NCI-H526 treated with DMSO at 0.1 percent for 48 hours (cell line): ENCODE measurements around the gene TBC1D2B.
A peak's percentile ranks its signal among the peaks of the same experiment; 100 is the strongest.

Source experiments
- DNase-seq: peaks from one replicate; lab custom pipeline; 2025; lab: John Stamatoyannopoulos, UW

TBC1D2B gene

GRCh38 chr15:78072080-78072892 is 5.2 kb downstream of the TBC1D2B start:
- DNase-seq: no peak

GRCh38 chr15:78071383-78071782 is 6.1 kb downstream of the TBC1D2B start:
- DNase-seq: no peak

GRCh38 chr15:78070049-78070700 is 7.3 kb downstream of the TBC1D2B start:
- DNase-seq: no peak

GRCh38 chr15:78069462-78070029 is 8.0 kb downstream of the TBC1D2B start:
- DNase-seq: no peak

- DNase-seq: no peak
Observed at GRCh38 chr15:78069052-78069414, 8.5 kb downstream of the TBC1D2B start.

- DNase-seq: no peak
Observed at GRCh38 chr15:78067328-78068228, 9.9 kb downstream of the TBC1D2B start.

- DNase-seq: no peak
Observed at GRCh38 chr15:78065973-78066946, 11.3 kb downstream of the TBC1D2B start.

GRCh38 chr15:78065284-78065872 is 12.1 kb downstream of the TBC1D2B start:
- DNase-seq: no peak

GRCh38 chr15:78064544-78064943 is 13.0 kb downstream of the TBC1D2B start:
- DNase-seq: no peak

GRCh38 chr15:78063970-78064385 is 13.5 kb downstream of the TBC1D2B start:
- DNase-seq: no peak

- no peak for DNase-seq
Observed at GRCh38 chr15:78063217-78063616, 14.3 kb downstream of the TBC1D2B start.

- no peak for DNase-seq
Observed at GRCh38 chr15:78061963-78062427, 15.5 kb downstream of the TBC1D2B start.

GRCh38 chr15:78060232-78060631 is 17.3 kb downstream of the TBC1D2B start:
- DNase-seq: no peak

- DNase-seq: no peak
Observed at GRCh38 chr15:78059110-78059839, 18.2 kb downstream of the TBC1D2B start.

- no peak for DNase-seq
Observed at GRCh38 chr15:78058401-78058935, 19.0 kb downstream of the TBC1D2B start.

- no peak for DNase-seq
Observed at GRCh38 chr15:78057803-78058202, 19.7 kb downstream of the TBC1D2B start.

- DNase-seq: no peak
Observed at GRCh38 chr15:78056714-78057269, 20.7 kb downstream of the TBC1D2B start.

GRCh38 chr15:78055919-78056713 is 21.4 kb downstream of the TBC1D2B start:
- DNase-seq: peak; percentile 51
